ENCODE data around the gene HOXB2. TPM values are rescaled to one million over a fixed set of nuclear protein-coding genes. Genes with fewer than 3 reads are reported as not detected.
A peak's percentile ranks its signal among the peaks of the same experiment; 100 is the strongest.

Gene HOXB2
- total and polyA plus RNA-seq, 9 of the 15 experiments (the other 6 are each of a cell fraction or from before 2014, with no cell fraction given): 2.1 to 97.7 (median 21.2) TPM

GRCh38 chr17:48544349-48545021 is 424 bp downstream of the HOXB2 start (continued):
- TF ChIP-seq, protein P1, sequence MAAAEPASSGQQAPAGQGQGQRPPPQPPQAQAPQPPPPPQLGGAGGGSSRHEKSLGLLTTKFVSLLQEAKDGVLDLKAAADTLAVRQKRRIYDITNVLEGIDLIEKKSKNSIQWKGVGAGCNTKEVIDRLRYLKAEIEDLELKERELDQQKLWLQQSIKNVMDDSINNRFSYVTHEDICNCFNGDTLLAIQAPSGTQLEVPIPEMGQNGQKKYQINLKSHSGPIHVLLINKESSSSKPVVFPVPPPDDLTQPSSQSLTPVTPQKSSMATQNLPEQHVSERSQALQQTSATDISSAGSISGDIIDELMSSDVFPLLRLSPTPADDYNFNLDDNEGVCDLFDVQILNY (CRISPR knock-in tag; IDR thresholded peaks at IDR 0.05): no peak
- TF ChIP-seq FOXP1 (CRISPR knock-in tag; IDR thresholded peaks at IDR 0.05): no peak
- TF ChIP-seq POLR2B (IDR thresholded peaks at IDR 0.05; ENCODE audit: low read depth, partially characterized antibody): peak; percentile 38
- no peak for TF ChIP-seq NFE2L1 (tag; IDR thresholded peaks at IDR 0.05; ENCODE audit: borderline replicate concordance, low read depth)
- TF ChIP-seq, protein P2, sequence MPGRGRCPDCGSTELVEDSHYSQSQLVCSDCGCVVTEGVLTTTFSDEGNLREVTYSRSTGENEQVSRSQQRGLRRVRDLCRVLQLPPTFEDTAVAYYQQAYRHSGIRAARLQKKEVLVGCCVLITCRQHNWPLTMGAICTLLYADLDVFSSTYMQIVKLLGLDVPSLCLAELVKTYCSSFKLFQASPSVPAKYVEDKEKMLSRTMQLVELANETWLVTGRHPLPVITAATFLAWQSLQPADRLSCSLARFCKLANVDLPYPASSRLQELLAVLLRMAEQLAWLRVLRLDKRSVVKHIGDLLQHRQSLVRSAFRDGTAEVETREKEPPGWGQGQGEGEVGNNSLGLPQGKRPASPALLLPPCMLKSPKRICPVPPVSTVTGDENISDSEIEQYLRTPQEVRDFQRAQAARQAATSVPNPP (IDR thresholded peaks at IDR 0.05; ENCODE audit: borderline replicate concordance, insufficient read depth, insufficient read length): no peak
- TF ChIP-seq NCOA6 (IDR thresholded peaks at IDR 0.05): no peak
- no peak for TF ChIP-seq RNF219 (CRISPR knock-in tag; IDR thresholded peaks at IDR 0.05)
- no peak for TF ChIP-seq ILK (tag; IDR thresholded peaks at IDR 0.05; ENCODE audit: borderline replicate concordance, low read depth)
- no peak for TF ChIP-seq ZNF274 (IDR thresholded peaks at IDR 0.05; ENCODE audit: borderline replicate concordance, low read depth, low read length)
- TF ChIP-seq TEAD2 (tag; IDR thresholded peaks at IDR 0.05): no peak
- TF ChIP-seq NFYB (IDR thresholded peaks at IDR 0.05; ENCODE audit: extremely low read depth, insufficient read length): no peak
- TF ChIP-seq SNIP1 (IDR thresholded peaks at IDR 0.05; ENCODE audit: low read depth): no peak
- peak in 1 of 2 experiments; percentile 32; a peak in 1 of 4 replicates for TF ChIP-seq MNT (conservative IDR thresholded peaks at IDR 0.05)
- no peak for TF ChIP-seq ZBTB2 (IDR thresholded peaks at IDR 0.05)
- TF ChIP-seq HMGXB4 (CRISPR knock-in tag; IDR thresholded peaks at IDR 0.05): no peak
